SK-N-SH treated with all-trans-retinoic acid at 6 μM for 48 hours (cell line): Measurements from ENCODE around the gene TECTB.

Experiments used
- ATAC-seq: fragments of 200-7000 bp; cut with Tn5 transposase; 3 replicates; pipeline ENCODE4 v1.9.1; 2020; ENCODE audit warnings: mild to moderate bottlenecking, moderate library complexity
- ARNTL ChIP-seq: fragments of 450-650 bp; formaldehyde crosslinking; IDR thresholded peaks from 2 replicates; pipeline ENCODE4 v1.5.0; 2020; ENCODE audit warnings: low read depth, mild to moderate bottlenecking, moderate library complexity, borderline replicate concordance
- BACH2 ChIP-seq: fragments of 250-450 bp; sonication (Bioruptor Pico); IDR thresholded peaks from 2 replicates; pipeline ENCODE4 v1.9.0; 2021; ENCODE audit warnings: mild to moderate bottlenecking, borderline replicate concordance
- CREB5 ChIP-seq: fragments of 250-450 bp; sonication (Bioruptor Pico); IDR thresholded peaks from 2 replicates; pipeline ENCODE4 v1.5.1; 2020; ENCODE audit warnings: low read depth, mild to moderate bottlenecking, moderate library complexity
- CSDC2 ChIP-seq: fragments of 250-450 bp; sonication (Bioruptor Pico); IDR thresholded peaks from 2 replicates; pipeline ENCODE4 v1.5.0; 2020; ENCODE audit warnings: mild to moderate bottlenecking, moderate library complexity
- CSRNP3 ChIP-seq: fragments of 250-450 bp; sonication (Bioruptor Pico); IDR thresholded peaks from 2 replicates; pipeline ENCODE4 v1.5.1; 2021; ENCODE audit warnings: mild to moderate bottlenecking, moderate library complexity
- ESRRG ChIP-seq: fragments of 250-450 bp; sonication (Bioruptor Pico); IDR thresholded peaks from 2 replicates; pipeline ENCODE4 v1.6.1; 2021; ENCODE audit warnings: mild to moderate bottlenecking
- GLIS3 ChIP-seq: fragments of 250-450 bp; sonication (Bioruptor Pico); IDR thresholded peaks from 2 replicates; pipeline ENCODE4 v1.5.0; 2020; ENCODE audit warnings: mild to moderate bottlenecking, moderate library complexity
- ISL1 ChIP-seq: fragments of 250-450 bp; sonication (Bioruptor Pico); IDR thresholded peaks from 2 replicates; pipeline ENCODE4 v2.1.2; 2022; ENCODE audit warnings: mild to moderate bottlenecking, moderate library complexity
- OSR1 ChIP-seq: fragments of 250-450 bp; sonication (Bioruptor Pico); IDR thresholded peaks from 2 replicates; pipeline ENCODE4 v1.8.0; 2022; ENCODE audit warnings: moderate library complexity, mild to moderate bottlenecking, inconsistent platforms
- POU6F1 ChIP-seq: fragments of 250-450 bp; sonication (Bioruptor Pico); IDR thresholded peaks from 2 replicates; pipeline ENCODE4 v1.8.0; 2021; ENCODE audit warnings: low read depth, mild to moderate bottlenecking, moderate library complexity, borderline replicate concordance
- PPARA ChIP-seq: fragments of 250-450 bp; sonication (Bioruptor Pico); IDR thresholded peaks from 2 replicates; pipeline ENCODE4 v1.5.0; 2020; ENCODE audit warnings: mild to moderate bottlenecking, borderline replicate concordance
- RARB ChIP-seq: fragments of 250-450 bp; sonication (Bioruptor Pico); IDR thresholded peaks from 2 replicates; pipeline ENCODE4 v1.8.0; 2021; ENCODE audit warnings: mild to moderate bottlenecking, moderate library complexity
- SNAI2 ChIP-seq: fragments of 250-450 bp; sonication (Bioruptor Pico); IDR thresholded peaks from 2 replicates; pipeline ENCODE4 v1.5.0; 2020; ENCODE audit warnings: mild to moderate bottlenecking, moderate library complexity
- TCF4 ChIP-seq: fragments of 250-450 bp; sonication (Bioruptor Pico); IDR thresholded peaks from 2 replicates; pipeline ENCODE4 v1.8.0; 2021; ENCODE audit warnings: mild to moderate bottlenecking, moderate library complexity, borderline replicate concordance
- TOX ChIP-seq: fragments of 250-450 bp; sonication (Bioruptor Pico); IDR thresholded peaks from 2 replicates; pipeline ENCODE4 v1.8.0; 2021; ENCODE audit warnings: mild to moderate bottlenecking, moderate library complexity, borderline replicate concordance
- ZC3H10 ChIP-seq: fragments of 250-450 bp; sonication (Bioruptor Pico); IDR thresholded peaks from 2 replicates; pipeline ENCODE4 v1.5.1; 2021; ENCODE audit warnings: mild to moderate bottlenecking, moderate library complexity
- ZFP3 ChIP-seq: fragments of 250-450 bp; sonication (Bioruptor Pico); IDR thresholded peaks from 2 replicates; pipeline ENCODE4 v1.5.0; 2020; ENCODE audit warnings: mild to moderate bottlenecking, moderate library complexity
- ZFP30 ChIP-seq: fragments of 450-650 bp; formaldehyde crosslinking; IDR thresholded peaks from 2 replicates; pipeline ENCODE4 v1.5.0; 2022; ENCODE audit warnings: mild to moderate bottlenecking, moderate library complexity
- ZNF565 ChIP-seq: fragments of 450-650 bp; formaldehyde crosslinking; conservative IDR thresholded peaks from 2 replicates; pipeline ENCODE4 v1.5.0; 2020; ENCODE audit warnings: low read depth, mild to moderate bottlenecking, moderate library complexity
- ZNF70 ChIP-seq: fragments of 450-650 bp; formaldehyde crosslinking; IDR thresholded peaks from 2 replicates; pipeline ENCODE4 v1.5.0; 2020; ENCODE audit warnings: mild to moderate bottlenecking, moderate library complexity
- ZNF8 ChIP-seq: fragments of 450-650 bp; formaldehyde crosslinking; IDR thresholded peaks from 2 replicates; pipeline ENCODE4 v1.5.0; 2020; ENCODE audit warnings: mild to moderate bottlenecking, moderate library complexity
- TF ChIP-seq, protein P1 (sequence below): fragments of 250-450 bp; sonication (Bioruptor Pico); IDR thresholded peaks from 2 replicates; pipeline ENCODE4 v1.8.0; 2020; ENCODE audit warnings: mild to moderate bottlenecking, moderate library complexity, borderline replicate concordance

Gene TECTB

GRCh38 chr10:112236486-112236885, 46.7 kb upstream of the TECTB start:
- ATAC-seq: no peak

GRCh38 chr10:112239347-112239746, 43.9 kb upstream of the TECTB start:
- ATAC-seq: no peak
- TF ChIP-seq ISL1 (CRISPR knock-in tag) (no peak), ZC3H10 (CRISPR knock-in tag) (no peak), TCF4 (CRISPR knock-in tag) (no peak), ZFP30 (CRISPR knock-in tag) (no peak), GLIS3 (CRISPR knock-in tag) (no peak), ESRRG (CRISPR knock-in tag) (no peak), CSDC2 (no peak)

More at GRCh38 chr10:112236486-112236885, 46.7 kb upstream of the TECTB start:
- TF ChIP-seq TOX (CRISPR knock-in tag): no peak
- TF ChIP-seq GLIS3 (CRISPR knock-in tag): no peak
- no peak for TF ChIP-seq RARB (CRISPR knock-in tag)
- TF ChIP-seq CSDC2: no peak
- TF ChIP-seq ISL1 (CRISPR knock-in tag): no peak
- no peak for TF ChIP-seq CREB5 (CRISPR knock-in tag)
- no peak for TF ChIP-seq POU6F1
- TF ChIP-seq ESRRG (CRISPR knock-in tag): no peak
- no peak for TF ChIP-seq SNAI2
- TF ChIP-seq, all 23 proteins: peak for 0

GRCh38 chr10:112240441-112240840, 42.8 kb upstream of the TECTB start:
- TF ChIP-seq, protein P1, sequence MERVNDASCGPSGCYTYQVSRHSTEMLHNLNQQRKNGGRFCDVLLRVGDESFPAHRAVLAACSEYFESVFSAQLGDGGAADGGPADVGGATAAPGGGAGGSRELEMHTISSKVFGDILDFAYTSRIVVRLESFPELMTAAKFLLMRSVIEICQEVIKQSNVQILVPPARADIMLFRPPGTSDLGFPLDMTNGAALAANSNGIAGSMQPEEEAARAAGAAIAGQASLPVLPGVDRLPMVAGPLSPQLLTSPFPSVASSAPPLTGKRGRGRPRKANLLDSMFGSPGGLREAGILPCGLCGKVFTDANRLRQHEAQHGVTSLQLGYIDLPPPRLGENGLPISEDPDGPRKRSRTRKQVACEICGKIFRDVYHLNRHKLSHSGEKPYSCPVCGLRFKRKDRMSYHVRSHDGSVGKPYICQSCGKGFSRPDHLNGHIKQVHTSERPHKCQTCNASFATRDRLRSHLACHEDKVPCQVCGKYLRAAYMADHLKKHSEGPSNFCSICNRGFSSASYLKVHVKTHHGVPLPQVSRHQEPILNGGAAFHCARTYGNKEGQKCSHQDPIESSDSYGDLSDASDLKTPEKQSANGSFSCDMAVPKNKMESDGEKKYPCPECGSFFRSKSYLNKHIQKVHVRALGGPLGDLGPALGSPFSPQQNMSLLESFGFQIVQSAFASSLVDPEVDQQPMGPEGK: no peak
- TF ChIP-seq ZFP3 (CRISPR knock-in tag) (no peak), ZNF70 (CRISPR knock-in tag) (no peak), BACH2 (CRISPR knock-in tag) (no peak), ESRRG (CRISPR knock-in tag) (no peak), ZC3H10 (CRISPR knock-in tag) (no peak), OSR1 (CRISPR knock-in tag) (no peak), ISL1 (CRISPR knock-in tag) (no peak), POU6F1 (no peak), CSDC2 (no peak), SNAI2 (no peak)

DNA sequence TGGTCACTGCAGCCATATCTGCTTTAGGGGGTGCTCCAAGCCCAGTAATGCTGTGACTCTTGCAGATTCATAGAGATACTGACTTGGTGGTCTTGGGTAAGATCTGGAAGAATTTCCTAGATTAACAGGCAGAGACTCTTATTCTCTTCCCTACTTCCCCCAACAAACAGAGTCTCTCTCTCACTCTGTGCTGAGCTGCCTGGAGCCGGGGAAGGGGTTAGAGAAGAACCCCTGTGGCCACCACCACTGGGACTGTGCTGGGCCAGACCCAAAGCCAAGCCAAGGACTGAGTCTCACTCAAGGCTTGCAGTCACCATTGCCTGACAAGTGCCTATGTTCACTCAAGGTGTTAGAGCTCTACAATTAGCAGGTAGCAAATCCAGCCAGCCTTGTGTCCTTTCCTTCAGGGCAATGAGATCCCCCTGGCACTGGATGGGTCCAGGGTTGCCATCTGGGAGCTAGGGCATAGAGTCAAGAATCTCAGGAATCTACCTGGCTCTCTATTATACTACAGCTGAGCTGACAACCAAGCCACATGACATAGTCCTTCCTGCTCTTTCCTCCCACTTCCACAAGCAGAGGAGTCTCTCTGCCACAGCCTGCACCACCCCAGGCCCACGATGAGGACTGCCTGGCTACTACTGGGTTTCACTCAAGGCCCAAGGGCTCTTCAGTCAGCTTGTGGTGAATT, 41.4 kb upstream of the TECTB start:
- TF ChIP-seq ZNF565 (CRISPR knock-in tag): no peak
- TF ChIP-seq RARB (CRISPR knock-in tag): no peak
- no peak for TF ChIP-seq ARNTL
- TF ChIP-seq TOX (CRISPR knock-in tag): no peak
- no peak for TF ChIP-seq PPARA (CRISPR knock-in tag)
- TF ChIP-seq CSRNP3 (CRISPR knock-in tag): no peak
- TF ChIP-seq ZFP3 (CRISPR knock-in tag): no peak
- TF ChIP-seq, protein P1: no peak
- TF ChIP-seq ESRRG (CRISPR knock-in tag): no peak
- TF ChIP-seq ZNF70 (CRISPR knock-in tag): no peak
- TF ChIP-seq POU6F1: no peak
- no peak for TF ChIP-seq ZNF8
- TF ChIP-seq ZFP30 (CRISPR knock-in tag): no peak
- no peak for ATAC-seq

More at GRCh38 chr10:112240441-112240840, 42.8 kb upstream of the TECTB start:
- ATAC-seq: no peak
